ENCODE data around the gene ATAT1. TPM values are rescaled to one million over a fixed set of nuclear protein-coding genes. Genes with fewer than 3 reads are reported as not detected.

The ATAT1 gene
- total RNA-seq, 4 donors from 2014 or later, result 4.7 to 24.0 (median 7.9) TPM

DNA sequence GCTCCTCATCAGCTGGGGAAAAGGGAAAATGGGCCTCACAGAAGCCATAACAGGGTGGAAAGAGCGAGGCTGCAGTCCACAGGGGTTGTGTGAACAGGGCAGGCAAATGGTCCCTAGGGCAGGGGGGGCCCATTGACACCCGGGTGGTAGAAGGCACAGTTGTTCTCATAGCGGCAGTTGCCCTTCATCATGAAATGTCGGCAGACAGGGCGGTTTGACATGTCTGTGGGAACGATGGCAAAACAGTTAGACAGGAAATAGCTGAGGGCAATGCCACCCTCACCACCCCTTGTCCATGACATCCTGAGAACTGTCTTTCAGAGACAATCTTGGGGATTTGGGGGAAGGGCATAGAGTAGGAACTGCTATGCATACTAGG lies 25.2 kb upstream of the ATAT1 start:
- Histone ChIP-seq H3K4me3 (no peak overlapping the region), H3K36me3 (peaks cover 63% of the 10 kb centered on the region), H3K9me3 (no peaks in the 10 kb centered on the region), H3K27ac (no peak overlapping the region), H3K4me1 (peaks cover 4% of the 10 kb centered on the region), H3K27me3 (no peaks in the 10 kb centered on the region)
- WGBS, result 56% methylated on average over 6 of the region's 6 CpGs
- DNase-seq (ENCODE audit: low spot score in 2 of 2), result no peak
- TF ChIP-seq CTCF (IDR thresholded peaks at IDR 0.05) (no peak), POLR2AphosphoS5 (IDR thresholded peaks at IDR 0.05) (no peak), POLR2A (IDR thresholded peaks at IDR 0.05) (no peak), EP300 (IDR thresholded peaks at IDR 0.05) (no peak)

GRCh38 chr6:30601815-30602641 lies 24.6 kb upstream of the ATAT1 start:
- H3K9me3 ChIP-seq, result no peaks in the 10 kb centered on the region
- peaks cover 69% of the 10 kb centered on the region for H3K36me3 ChIP-seq
- no peak for DNase-seq (ENCODE audit: low spot score in 2 of 2)
- no peak for TF ChIP-seq POLR2AphosphoS5 (IDR thresholded peaks at IDR 0.05)
- no peak for TF ChIP-seq CTCF (IDR thresholded peaks at IDR 0.05)
- TF ChIP-seq POLR2A (IDR thresholded peaks at IDR 0.05), result no peak
- no peak for TF ChIP-seq EP300 (IDR thresholded peaks at IDR 0.05)
- no peak overlapping the region for H3K27ac ChIP-seq
- H3K4me1 ChIP-seq, result peaks cover 4% of the 10 kb centered on the region
- H3K4me3 ChIP-seq, result no peak overlapping the region
- H3K27me3 ChIP-seq, result no peaks in the 10 kb centered on the region
- WGBS, result 88% methylated on average over 22 of the region's 39 CpGs

DNA sequence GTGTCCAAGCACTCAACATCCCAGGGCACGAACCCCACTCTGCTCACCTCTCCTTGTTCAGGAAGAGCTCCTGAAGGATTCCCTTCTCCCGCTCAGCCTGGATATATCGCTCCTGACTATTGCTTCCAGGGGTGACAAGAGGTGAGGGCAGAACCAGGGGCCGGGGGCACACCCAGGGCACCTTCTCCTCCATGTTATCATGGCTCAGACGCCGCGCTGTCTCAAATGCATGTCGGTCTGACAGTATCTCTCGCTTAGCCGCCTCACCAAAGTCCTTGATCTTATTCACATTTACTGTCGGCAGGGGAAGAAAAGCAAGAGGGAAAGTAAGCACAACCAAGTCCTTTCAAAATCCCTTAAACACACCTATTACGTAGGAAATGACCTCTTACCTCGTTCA lies 22.7 kb upstream of the ATAT1 start:
- H3K36me3 ChIP-seq, result peaks cover 86% of the 10 kb centered on the region
- whole genome bisulfite sequencing, result 93% methylated on average over 13 of the region's 13 CpGs

DNA sequence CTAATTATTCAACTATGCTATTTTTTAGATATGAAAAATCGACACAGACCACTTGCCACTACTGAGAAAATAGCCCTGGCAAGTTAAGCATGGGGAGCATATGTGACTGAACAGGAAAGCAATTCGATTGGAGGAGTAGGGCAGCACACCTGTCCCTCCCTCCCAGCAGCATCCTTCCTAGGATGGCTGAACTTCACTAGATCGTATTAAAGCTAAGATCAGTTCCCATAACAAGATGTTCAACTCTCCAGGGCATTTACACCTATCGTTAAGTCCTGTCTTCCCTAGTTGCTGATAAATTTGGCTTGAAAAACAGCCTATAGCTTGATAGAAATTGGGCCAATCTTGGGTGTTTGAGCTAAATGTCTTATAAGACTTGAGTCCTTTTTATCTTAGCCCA lies 16.6 kb upstream of the ATAT1 start:
- no peak overlapping the region for H3K27ac ChIP-seq
- no peak for TF ChIP-seq POLR2A (IDR thresholded peaks at IDR 0.05)
- no peak for TF ChIP-seq POLR2AphosphoS5 (IDR thresholded peaks at IDR 0.05)
- no peak for TF ChIP-seq CTCF (IDR thresholded peaks at IDR 0.05)
- no peak for TF ChIP-seq EP300 (IDR thresholded peaks at IDR 0.05)
- 82% methylated on average over 4 of the region's 4 CpGs for WGBS
- no peak overlapping the region for H3K4me3 ChIP-seq
- no peaks in the 10 kb centered on the region for H3K27me3 ChIP-seq
- peaks cover 42% of the 10 kb centered on the region for H3K36me3 ChIP-seq
- peaks cover 47% of the 10 kb centered on the region for H3K4me1 ChIP-seq
- no peaks in the 10 kb centered on the region for H3K9me3 ChIP-seq
- no peak for DNase-seq (ENCODE audit: low spot score in 2 of 2)

More for the DNA sequence above, 22.7 kb upstream of the ATAT1 start:
- Histone ChIP-seq H3K4me1 (no peaks in the 10 kb centered on the region), H3K27ac (no peak overlapping the region), H3K27me3 (no peaks in the 10 kb centered on the region), H3K4me3 (no peak overlapping the region), H3K9me3 (no peaks in the 10 kb centered on the region)
- TF ChIP-seq POLR2AphosphoS5 (IDR thresholded peaks at IDR 0.05) (no peak), POLR2A (IDR thresholded peaks at IDR 0.05) (no peak), CTCF (IDR thresholded peaks at IDR 0.05) (no peak), EP300 (IDR thresholded peaks at IDR 0.05) (no peak)
- DNase-seq (ENCODE audit: low spot score in 2 of 2), result no peak

GRCh38 chr6:30611150-30611855 lies 15.4 kb upstream of the ATAT1 start:
- H3K4me1 ChIP-seq, result peaks cover 47% of the 10 kb centered on the region
- TF ChIP-seq EP300 (IDR thresholded peaks at IDR 0.05) (no peak), POLR2A (IDR thresholded peaks at IDR 0.05) (no peak), POLR2AphosphoS5 (IDR thresholded peaks at IDR 0.05) (no peak), CTCF (IDR thresholded peaks at IDR 0.05) (no peak)
- H3K27me3 ChIP-seq, result no peaks in the 10 kb centered on the region
- no peak overlapping the region for H3K27ac ChIP-seq
- no peak overlapping the region for H3K4me3 ChIP-seq
- no peaks in the 10 kb centered on the region for H3K9me3 ChIP-seq
- DNase-seq (ENCODE audit: low spot score in 2 of 2), result no peak
- WGBS, result 66% methylated on average over 9 of the region's 9 CpGs
- H3K36me3 ChIP-seq, result peaks cover 32% of the 10 kb centered on the region

All from suprapubic skin (tissue), 4 donors.